B cell (primary cell): ENCODE data around the gene KDELR3. TPM values are rescaled to one million over a fixed set of nuclear protein-coding genes. Genes with fewer than 3 reads are reported as not detected.

ENCODE experiments used
- ATAC-seq: fragments of 200-7000 bp; cut with Tn5 transposase; one replicate; pipeline ENCODE4 v1.10.0; 2021; ENCODE audit warnings: low read depth, mild to moderate bottlenecking, moderate number of reproducible peaks, moderate library complexity
- CTCF ChIA-PET: fragments of 350-600 bp; sonication (Branson Sonifier 250); formaldehyde crosslinking; loops from one replicate; lab custom pipeline; 2021; ENCODE audit warnings: antibody characterized with exemption, inconsistent platforms; lab: Charles Lee
- POLR2A ChIA-PET: fragments of 350-600 bp; sonication (Branson Sonifier 250); formaldehyde crosslinking; loops from one replicate; lab custom pipeline; 2021; ENCODE audit warnings: antibody characterized with exemption; lab: Charles Lee
- DNase-seq: peaks from one replicate; pipeline ENCODE4 v3.0.0; 2013
- H2AFZ ChIP-seq: 2 replicates; pipeline ENCODE4 v1.6.1; 2012; ENCODE audit warnings: mild to moderate bottlenecking, low read depth, low read length; ENCODE audit not compliant: insufficient read depth, poor library complexity, severe bottlenecking
- H3K27ac ChIP-seq, 2 donors: 1 replicate in 1 of 2; 2 replicates in 1 of 2; pipeline ENCODE4 v1.5.1; 2012 to 2013; ENCODE audit warnings: low read length in 2 of 2, mild to moderate bottlenecking in 2 of 2, moderate library complexity in 1 of 2
- H3K27me3 ChIP-seq, 4 experiments: fragments of 200-600 bp in 1 of 4; sonication (generic) in 1 of 4; replicated peaks in 1 of 4; 1 replicate in 2 of 4; 2 replicates in 2 of 4; pipeline versions ENCODE4 v1.6.1 to v1.7.0; 2013 to 2016; ENCODE audit warnings: low read length in 3 of 4, mild to moderate bottlenecking in 2 of 4, mixed read lengths in 1 of 4, moderate library complexity in 1 of 4; ENCODE audit not compliant: insufficient read depth in 4 of 4, control insufficient read depth in 3 of 4; ENCODE audit errors: control extremely low read depth in 1 of 4
- H3K36me3 ChIP-seq, 2 experiments: replicated peaks in 1 of 2; 1 replicate in 1 of 2; 2 replicates in 1 of 2; pipeline versions ENCODE4 v1.6.1 to v1.7.1; 2013; ENCODE audit warnings: low read length in 1 of 2; ENCODE audit not compliant: insufficient read depth in 2 of 2, control insufficient read depth in 1 of 2; ENCODE audit errors: control extremely low read depth in 1 of 2, extremely low read depth in 1 of 2
- H3K4me1 ChIP-seq, 2 donors: fragments of 200-600 bp in 1 of 2; sonication (generic) in 1 of 2; 1 replicate in 1 of 2; 2 replicates in 1 of 2; pipeline versions ENCODE4 v1.5.1 to v1.6.1; 2013 to 2017; ENCODE audit warnings: low read length in 2 of 2; ENCODE audit not compliant: control insufficient read depth in 2 of 2, insufficient read depth in 2 of 2
- H3K4me2 ChIP-seq: replicated peaks from 2 replicates; pipeline ENCODE3; 2012; ENCODE audit warnings: mild to moderate bottlenecking, low read depth, low read length; ENCODE audit not compliant: poor library complexity, severe bottlenecking
- H3K4me3 ChIP-seq, 5 experiments: fragments of 200-600 bp in 1 of 5; sonication (generic) in 1 of 5; 1 replicate in 3 of 5; 2 replicates in 2 of 5; pipeline versions ENCODE4 v1.5.1 to v1.7.0; 2011 to 2016; ENCODE audit warnings: low read length in 4 of 5, mild to moderate bottlenecking in 4 of 5, low read depth in 2 of 5, control low read depth in 1 of 5, moderate library complexity in 1 of 5; ENCODE audit not compliant: insufficient read depth in 1 of 5; ENCODE audit errors: control extremely low read depth in 1 of 5, extremely low read depth in 1 of 5
- H3K79me2 ChIP-seq: fragments of 200-600 bp; sonication (generic); one replicate; pipeline ENCODE4 v1.6.0; 2016; ENCODE audit warnings: low read length; ENCODE audit not compliant: control insufficient read depth, insufficient read depth
- H3K9ac ChIP-seq: fragments of 200-600 bp; sonication (generic); 2 replicates; pipeline ENCODE4 v1.6.1; 2017; ENCODE audit warnings: mild to moderate bottlenecking, low read length, moderate library complexity
- H3K9me3 ChIP-seq, 3 donors: one replicate each; pipeline versions ENCODE4 v1.6.1 to v1.7.1; 2013; ENCODE audit warnings: low read length in 2 of 3; ENCODE audit not compliant: control insufficient read depth in 2 of 3, insufficient read depth in 1 of 3; ENCODE audit errors: control extremely low read depth in 1 of 3
- H4K20me1 ChIP-seq: 2 replicates; pipeline ENCODE4 v1.6.0; 2012; ENCODE audit warnings: mild to moderate bottlenecking, low read length; ENCODE audit not compliant: insufficient read depth, control insufficient read depth, poor library complexity, severe bottlenecking
- H3K27ac Mint-ChIP-seq: one replicate; pipeline ENCODE4 v1.8.0; 2021; ENCODE audit warnings: mixed read lengths
- H3K27me3 Mint-ChIP-seq: one replicate; pipeline ENCODE4 v1.8.0; 2021; ENCODE audit warnings: mixed read lengths
- H3K4me1 Mint-ChIP-seq: one replicate; pipeline ENCODE4 v1.8.0; 2021; ENCODE audit warnings: mixed read lengths
- H3K4me3 Mint-ChIP-seq: one replicate; pipeline ENCODE4 v1.8.0; 2021; ENCODE audit warnings: mixed read lengths
- H3K9me3 Mint-ChIP-seq: one replicate; pipeline ENCODE4 v1.8.0; 2022; ENCODE audit warnings: mixed read lengths; ENCODE audit not compliant: insufficient read depth
- CTCF ChIP-seq: fragments of 200-600 bp; IDR thresholded peaks from one replicate; pipeline ENCODE4 v1.8.0; 2022; ENCODE audit warnings: antibody characterized with exemption, mild to moderate bottlenecking
- EZH2 ChIP-seq: IDR thresholded peaks from 2 replicates; pipeline ENCODE4 v1.6.1; 2012; ENCODE audit warnings: borderline replicate concordance, low read depth, mild to moderate bottlenecking, moderate library complexity, low read length; ENCODE audit not compliant: insufficient read depth, poor library complexity, severe bottlenecking
- WGBS: methylation state at CpG from one replicate; pipeline ENCODE4 v1.1.5; 2013; ENCODE audit warnings: missing lambda C conversion rate; ENCODE audit not compliant: insufficient coverage; 5-methylcytosine and 5-hydroxymethylcytosine counted together
- intact Hi-C: fragments of 100-400 bp; cut with micrococcal nuclease; formaldehyde crosslinking; loops from one replicate; pipeline ENCODE4 v1.10.0; 2022
- polyA plus RNA-seq: library from polyadenylated mRNA; depleted of rRNA; stranded (reverse); fragments of >200 nt; gene quantifications from 2 replicates; pipeline ENCODE4 v1.2.3, GENCODE V29; 2012
- total RNA-seq, 2 donors: library from RNA; stranded (reverse); fragments of 120-200 nt in 1 of 2; gene quantifications; 1 replicate in 1 of 2; 2 replicates in 1 of 2; pipeline versions ENCODE4 v1.2.3 to v1.2.4, GENCODE V29; 2013 to 2022

KDELR3 gene
- total and polyA plus RNA-seq, 2 donors (not counting 1 experiment from before 2014, with no cell fraction given): not detected

- Histone ChIP-seq H3K4me1 (peaks cover 12 to 33% of the 10 kb centered on the region in 2 donors), H3K9ac (no peak overlapping the region), H3K4me2 (no peak overlapping the region), H3K79me2 (no peaks in the 10 kb centered on the region), H3K9me3 (peaks cover 0 to 9% (median 0%) of the 10 kb centered on the region in 3 donors), H3K36me3 (no peaks in the 10 kb centered on the region), H2AFZ (no peak overlapping the region), H3K4me3 (no peak overlapping the region), H4K20me1 (no peaks in the 10 kb centered on the region), H3K27me3 (peaks cover 0 to 57% (median 37%) of the 10 kb centered on the region in 4 experiments), H3K27ac (no peak overlapping the region)
- CTCF ChIA-PET: interaction anchor here (0.5 to 1.2 kb wide), 2 partner anchors 402 to 495 kb away, joined by 3 to 4 read pairs; no protein-coding TSS in a partner anchor
- Mint-ChIP-seq H3K9me3 (no peaks in the 10 kb centered on the region), H3K27ac (no peak overlapping the region), H3K27me3 (peaks cover 63% of the 10 kb centered on the region), H3K4me3 (peak overlapping the region; percentile 54), H3K4me1 (peaks cover 17% of the 10 kb centered on the region)
- POLR2A ChIA-PET: interaction anchor here (0.6 kb wide), 1 partner anchor 16 kb away, joined by 3 read pairs; no protein-coding TSS in a partner anchor
- intact Hi-C loops: no loop called here
- DNase-seq (no peak), ATAC-seq (no peak)
- WGBS: 96% methylated on average over 9 of the region's 11 CpGs
- TF ChIP-seq CTCF: no peak
- no peak for TF ChIP-seq EZH2
These were observed 14.7 kb upstream of the KDELR3 start for GRCh38 chr22:38453066-38453672.

- DNase-seq (no peak), ATAC-seq (no peak)
- ChIA-PET CTCF (no interaction called here), POLR2A (no interaction called here)
- peaks cover 0 to 9% (median 0%) of the 10 kb centered on the region in 3 donors for H3K9me3 ChIP-seq
- no peaks in the 10 kb centered on the region for H3K36me3 ChIP-seq
- Mint-ChIP-seq H3K27ac (no peak overlapping the region), H3K4me3 (peak overlapping the region; percentile 89), H3K27me3 (peaks cover 68% of the 10 kb centered on the region), H3K9me3 (no peaks in the 10 kb centered on the region), H3K4me1 (peaks cover 17% of the 10 kb centered on the region)
- H3K27me3 ChIP-seq: peaks cover 0 to 58% (median 38%) of the 10 kb centered on the region in 4 experiments
- peaks cover 12 to 33% of the 10 kb centered on the region in 2 donors for H3K4me1 ChIP-seq
- H3K9ac ChIP-seq: peak overlapping the region; percentile 57
- peak overlapping the region in 1 of 5 experiments; percentile 51 for H3K4me3 ChIP-seq
- WGBS: 14% methylated on average over 1 of the region's 3 CpGs
- no peak overlapping the region for H2AFZ ChIP-seq
- TF ChIP-seq EZH2 (peak; percentile 7), CTCF (no peak)
- peak overlapping the region; percentile 93 for H3K4me2 ChIP-seq
- H3K79me2 ChIP-seq: no peaks in the 10 kb centered on the region
- no peak overlapping the region for H3K27ac ChIP-seq
- intact Hi-C loops: no loop called here
- H4K20me1 ChIP-seq: no peaks in the 10 kb centered on the region
These were observed 13.9 kb upstream of the KDELR3 start for GRCh38 chr22:38453996-38454352.
